Measurements from ENCODE around the gene ZFYVE28. TPM values are rescaled to one million over a fixed set of nuclear protein-coding genes. Genes with fewer than 3 reads are reported as not detected.

ZFYVE28 gene
- total RNA-seq, 1 donor from 2014 or later: 0.39 TPM

DNA sequence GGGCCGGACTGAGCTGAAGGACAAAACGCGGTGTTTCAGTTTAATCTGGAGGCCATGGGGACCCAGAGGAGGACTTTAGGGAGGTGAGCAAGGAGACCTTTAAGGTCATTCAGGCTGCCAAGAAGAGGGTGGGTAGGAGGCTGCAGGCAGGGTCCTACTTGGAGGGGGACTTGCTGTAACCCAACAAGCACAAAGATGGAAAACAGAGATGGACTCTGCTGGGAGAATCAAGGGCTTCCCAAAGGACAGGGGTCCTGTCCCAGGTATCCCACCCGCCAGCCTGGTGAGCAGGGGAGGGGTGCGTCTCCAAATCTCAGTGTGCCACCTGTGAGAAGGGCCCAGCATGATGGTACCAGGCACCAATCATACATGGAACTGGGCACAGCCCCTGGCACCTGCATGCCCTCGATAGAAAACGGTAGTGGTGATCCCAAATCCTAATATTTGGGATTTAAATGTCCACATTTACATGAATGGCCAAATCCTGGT is 172.6 kb downstream of the ZFYVE28 start:
- no peak for DNase-seq (ENCODE audit: low spot score)
- Histone ChIP-seq H3K4me1 (peaks cover 2% of the 10 kb centered on the region), H3K9ac (no peak overlapping the region), H3K4me3 (no peak overlapping the region), H3K36me3 (peaks cover 4% of the 10 kb centered on the region), H4K20me1 (ENCODE audit: low read depth) (peaks cover 14% of the 10 kb centered on the region), H2AFZ (replicated peaks) (no peak overlapping the region), H3K27ac (no peak overlapping the region), H3K79me2 (ENCODE audit: low read depth) (peaks cover 9% of the 10 kb centered on the region), H3K27me3 (no peaks in the 10 kb centered on the region), H3K9me3 (ENCODE audit: low read depth) (no peaks in the 10 kb centered on the region), H3K4me2 (no peak overlapping the region), H3F3A (ENCODE audit: low read depth) (peaks cover 27% of the 10 kb centered on the region)
- no peak overlapping the region for H3K27ac Mint-ChIP-seq
- H3K9me3 Mint-ChIP-seq: no peaks in the 10 kb centered on the region
- no peak for TF ChIP-seq EZH2 (IDR thresholded peaks at IDR 0.05)
- TF ChIP-seq, protein P1, sequence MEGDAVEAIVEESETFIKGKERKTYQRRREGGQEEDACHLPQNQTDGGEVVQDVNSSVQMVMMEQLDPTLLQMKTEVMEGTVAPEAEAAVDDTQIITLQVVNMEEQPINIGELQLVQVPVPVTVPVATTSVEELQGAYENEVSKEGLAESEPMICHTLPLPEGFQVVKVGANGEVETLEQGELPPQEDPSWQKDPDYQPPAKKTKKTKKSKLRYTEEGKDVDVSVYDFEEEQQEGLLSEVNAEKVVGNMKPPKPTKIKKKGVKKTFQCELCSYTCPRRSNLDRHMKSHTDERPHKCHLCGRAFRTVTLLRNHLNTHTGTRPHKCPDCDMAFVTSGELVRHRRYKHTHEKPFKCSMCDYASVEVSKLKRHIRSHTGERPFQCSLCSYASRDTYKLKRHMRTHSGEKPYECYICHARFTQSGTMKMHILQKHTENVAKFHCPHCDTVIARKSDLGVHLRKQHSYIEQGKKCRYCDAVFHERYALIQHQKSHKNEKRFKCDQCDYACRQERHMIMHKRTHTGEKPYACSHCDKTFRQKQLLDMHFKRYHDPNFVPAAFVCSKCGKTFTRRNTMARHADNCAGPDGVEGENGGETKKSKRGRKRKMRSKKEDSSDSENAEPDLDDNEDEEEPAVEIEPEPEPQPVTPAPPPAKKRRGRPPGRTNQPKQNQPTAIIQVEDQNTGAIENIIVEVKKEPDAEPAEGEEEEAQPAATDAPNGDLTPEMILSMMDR (IDR thresholded peaks at IDR 0.05): no peak
- peaks cover 4% of the 10 kb centered on the region for H3K27me3 Mint-ChIP-seq (ENCODE audit: insufficient read depth, low read depth)
- H3K4me1 Mint-ChIP-seq: peaks cover 20% of the 10 kb centered on the region
- peaks cover 7% of the 10 kb centered on the region for H3K36me3 Mint-ChIP-seq
- H3K4me3 Mint-ChIP-seq: peak overlapping the region; percentile 48

DNA sequence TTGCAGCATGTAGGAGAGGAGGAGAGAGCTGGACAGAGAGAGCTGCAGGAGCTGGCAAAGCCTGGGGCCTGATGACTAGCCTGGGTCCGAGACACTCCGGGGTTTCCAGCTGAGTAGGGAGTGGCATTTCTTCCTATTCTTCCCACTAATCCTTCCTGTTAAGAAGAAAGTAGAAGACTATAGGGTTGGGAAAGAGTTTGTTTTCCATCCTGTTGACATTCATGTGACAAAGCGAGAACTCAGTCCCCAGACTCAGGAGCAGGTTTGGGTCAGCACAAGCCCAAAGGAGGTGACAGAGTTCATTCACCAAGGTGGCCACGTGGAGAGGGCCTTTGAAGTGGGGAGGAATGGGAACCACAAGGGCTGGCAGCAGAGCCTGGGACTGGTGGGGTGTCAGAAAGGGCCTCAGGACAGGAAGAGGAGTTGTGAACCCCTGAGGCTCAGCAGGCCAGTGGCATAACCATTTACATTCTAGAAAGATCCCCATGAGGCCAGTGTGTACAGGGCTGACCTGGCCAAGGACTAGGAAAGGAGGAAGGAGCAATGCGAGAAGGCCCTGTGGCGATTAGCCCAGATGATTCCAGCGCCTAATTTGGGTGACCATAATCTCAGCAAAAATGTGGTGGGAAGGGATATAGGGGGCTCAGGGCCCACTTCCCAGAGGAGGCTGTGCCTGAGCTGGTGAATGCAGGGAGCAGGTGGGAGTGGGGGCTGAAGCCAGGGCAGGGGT is 173.2 kb downstream of the ZFYVE28 start:
- no peaks in the 10 kb centered on the region for H3K9me3 Mint-ChIP-seq
- Histone ChIP-seq H3K79me2 (ENCODE audit: low read depth) (peaks cover 16% of the 10 kb centered on the region), H4K20me1 (ENCODE audit: low read depth) (peaks cover 17% of the 10 kb centered on the region), H3F3A (ENCODE audit: low read depth) (peaks cover 27% of the 10 kb centered on the region), H3K4me1 (peaks cover 8% of the 10 kb centered on the region), H3K36me3 (peaks cover 4% of the 10 kb centered on the region), H3K9ac (no peak overlapping the region), H3K27ac (no peak overlapping the region), H3K4me3 (no peak overlapping the region), H3K9me3 (ENCODE audit: low read depth) (no peaks in the 10 kb centered on the region), H3K4me2 (no peak overlapping the region), H3K27me3 (no peaks in the 10 kb centered on the region), H2AFZ (replicated peaks) (no peak overlapping the region)
- no peak for DNase-seq (ENCODE audit: low spot score)
- peaks cover 26% of the 10 kb centered on the region for H3K4me1 Mint-ChIP-seq
- no peak for TF ChIP-seq EZH2phosphoT487 (IDR thresholded peaks at IDR 0.05)
- no peak for TF ChIP-seq EZH2 (IDR thresholded peaks at IDR 0.05)
- TF ChIP-seq, protein P1 (IDR thresholded peaks at IDR 0.05): no peak
- H3K4me3 Mint-ChIP-seq: peak overlapping the region; percentile 48
- H3K27ac Mint-ChIP-seq: no peak overlapping the region
- H3K27me3 Mint-ChIP-seq (ENCODE audit: insufficient read depth, low read depth): peaks cover 4% of the 10 kb centered on the region
- peaks cover 7% of the 10 kb centered on the region for H3K36me3 Mint-ChIP-seq

DNA sequence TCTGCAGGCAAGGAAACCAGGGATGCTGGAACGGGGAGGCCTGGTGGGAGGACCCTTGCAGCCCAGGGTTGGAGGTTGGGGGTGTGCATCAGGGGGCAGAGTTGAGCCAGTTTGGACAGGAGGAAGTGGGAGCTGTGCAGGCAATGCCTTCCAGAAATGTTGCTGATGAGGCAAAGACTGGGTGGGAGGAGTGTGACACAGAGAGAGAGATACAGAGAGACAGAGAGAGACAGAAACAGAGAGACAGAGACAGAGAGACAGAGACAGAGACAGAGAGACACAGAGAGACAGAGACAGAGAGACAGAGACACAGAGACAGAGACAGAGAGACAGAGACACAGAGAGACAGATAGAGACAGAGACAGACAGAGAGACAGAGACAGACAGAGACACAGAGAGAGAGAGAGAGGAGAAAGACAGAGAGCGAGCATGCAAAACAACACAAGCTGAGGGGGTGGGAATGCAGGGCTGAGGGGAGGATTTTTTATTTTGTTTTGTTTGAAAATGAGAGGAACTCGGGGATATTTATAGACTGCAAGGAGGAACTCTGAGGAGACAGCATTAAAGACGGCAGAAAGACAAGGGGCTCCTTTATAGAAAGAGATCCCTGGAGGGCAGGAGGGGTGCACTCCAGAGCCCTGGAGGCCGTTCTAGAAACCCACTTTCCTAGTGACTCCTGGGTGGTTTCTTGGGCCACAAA is 174.6 kb downstream of the ZFYVE28 start:
- Mint-ChIP-seq H3K27me3 (ENCODE audit: insufficient read depth, low read depth) (peaks cover 4% of the 10 kb centered on the region), H3K9me3 (no peaks in the 10 kb centered on the region), H3K27ac (no peak overlapping the region), H3K4me3 (peak overlapping the region; percentile 7), H3K4me1 (peaks cover 37% of the 10 kb centered on the region), H3K36me3 (peaks cover 7% of the 10 kb centered on the region)
- Histone ChIP-seq H3K27me3 (no peaks in the 10 kb centered on the region), H3K79me2 (ENCODE audit: low read depth) (peaks cover 29% of the 10 kb centered on the region), H3K36me3 (peaks cover 12% of the 10 kb centered on the region), H3K4me3 (no peak overlapping the region), H4K20me1 (ENCODE audit: low read depth) (peaks cover 27% of the 10 kb centered on the region), H2AFZ (replicated peaks) (no peak overlapping the region), H3K9ac (no peak overlapping the region), H3K4me1 (peaks cover 22% of the 10 kb centered on the region), H3F3A (ENCODE audit: low read depth) (peaks cover 27% of the 10 kb centered on the region), H3K27ac (no peak overlapping the region), H3K9me3 (ENCODE audit: low read depth) (no peaks in the 10 kb centered on the region), H3K4me2 (no peak overlapping the region)
- TF ChIP-seq, protein P1 (IDR thresholded peaks at IDR 0.05): peak; percentile 8
- TF ChIP-seq EZH2phosphoT487 (IDR thresholded peaks at IDR 0.05) (no peak), EZH2 (IDR thresholded peaks at IDR 0.05) (no peak)
- DNase-seq (ENCODE audit: low spot score): no peak
